Left lobe of liver (tissue), 2 donors: ENCODE data around the gene PABPC1L. TPM values are rescaled to one million over a fixed set of nuclear protein-coding genes. Genes with fewer than 3 reads are reported as not detected.
A peak's percentile ranks its signal among the peaks of the same experiment; 100 is the strongest.

Source experiments
- ATAC-seq: fragments of 200-7000 bp; cut with Tn5 transposase; one replicate; pipeline ENCODE4 v1.9.1; 2020; ENCODE audit warnings: mild to moderate bottlenecking, moderate library complexity
- DNase-seq: peaks from one replicate; pipeline ENCODE4 v3.0.0-alpha.2; 2020; ENCODE audit warnings: low spot score
- total RNA-seq: library from RNA; stranded (reverse); gene quantifications from one replicate; pipeline ENCODE4 v1.2.1, GENCODE V29; 2021
- donor health status: DM: no; HTN: no; CAD: no; lungs with moderate emphysema.
- donor health status: DM: no; HTN: yes; CAD: no.

PABPC1L gene
- total RNA-seq, 1 donor from 2014 or later: 37.3 TPM

DNA sequence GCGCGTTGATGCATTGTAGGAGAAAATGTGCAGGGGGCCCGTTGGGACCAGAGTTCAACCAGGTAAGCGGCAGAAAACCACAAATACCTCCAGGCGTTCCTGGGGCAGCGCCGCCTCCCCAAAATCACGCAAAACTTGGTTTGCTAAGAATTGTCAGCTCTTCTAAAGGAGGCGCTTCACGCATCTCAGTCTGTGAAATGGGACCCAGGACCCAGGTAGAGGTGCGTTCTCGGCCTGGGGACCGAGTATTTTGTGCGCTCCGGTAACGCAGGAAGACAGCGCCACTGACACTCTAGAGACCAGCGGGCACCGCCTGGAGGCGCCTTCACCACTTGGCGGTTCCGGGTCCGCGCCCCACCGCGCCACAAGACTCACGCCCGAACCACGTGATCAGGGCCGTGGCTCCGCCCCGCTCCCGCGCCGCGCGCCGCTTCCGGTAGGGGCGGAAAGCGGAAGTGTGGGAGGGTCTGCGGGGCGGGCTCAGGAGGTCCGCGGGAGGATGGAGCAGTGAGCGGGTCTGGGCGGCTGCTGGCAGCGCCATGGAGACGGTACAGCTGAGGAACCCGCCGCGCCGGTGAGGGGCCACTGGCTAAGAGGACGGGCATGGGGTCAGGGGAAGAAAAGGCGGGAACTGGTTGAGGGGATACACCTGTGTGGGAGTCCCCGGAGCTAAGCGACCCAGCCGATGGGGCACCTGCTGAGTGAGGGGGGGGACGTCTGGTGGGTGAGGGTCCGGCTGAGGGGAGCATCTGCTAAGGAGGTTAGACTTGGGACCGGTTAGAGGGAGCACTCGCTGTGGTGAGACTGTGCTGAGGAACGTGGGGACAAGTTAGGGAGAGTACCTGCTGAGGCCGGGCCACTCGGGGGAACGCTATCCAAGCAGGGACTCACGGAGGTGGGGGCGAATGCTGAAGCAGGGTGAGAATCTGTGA, 56.4 kb downstream of the PABPC1L start, which contains the start of gene STK4:
STK4 (plus strand) TSS at position 483 of the 932 bp plus-strand sequence; CDS start at position 540, 57 bp downstream.
- DNase-seq: peak; percentile 96
- ATAC-seq: peak; percentile 98

DNA sequence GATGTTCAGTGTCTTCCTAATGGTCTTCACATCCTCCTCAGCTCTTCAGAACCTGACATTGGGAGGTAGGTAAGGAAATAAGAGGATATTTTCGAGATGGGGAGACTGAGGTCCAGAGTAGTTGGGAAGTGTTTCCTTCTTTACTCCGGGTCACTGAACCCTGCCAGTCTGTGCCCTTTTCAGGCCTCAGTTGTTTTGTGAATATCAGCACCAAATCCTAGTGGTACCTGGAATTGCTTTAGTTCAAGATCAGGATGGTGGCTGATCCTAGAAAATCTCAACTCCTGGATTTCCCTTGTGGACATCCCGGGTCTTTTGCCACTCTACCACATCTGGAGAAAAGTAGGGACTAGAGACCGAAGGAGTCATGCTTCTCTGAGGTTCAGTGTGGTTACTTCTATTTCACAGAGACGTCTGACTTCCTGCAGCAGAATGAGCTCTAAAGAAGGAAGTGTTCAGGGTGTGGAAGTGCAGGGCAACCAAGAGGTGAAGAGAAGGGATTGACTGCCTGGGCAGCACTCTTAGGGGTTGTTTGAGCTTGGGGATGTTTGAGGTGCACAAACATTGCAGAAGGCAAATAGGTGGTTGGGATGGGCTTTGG, 57.4 kb downstream of the PABPC1L start:
- DNase-seq (no peak), ATAC-seq (no peak)

DNA sequence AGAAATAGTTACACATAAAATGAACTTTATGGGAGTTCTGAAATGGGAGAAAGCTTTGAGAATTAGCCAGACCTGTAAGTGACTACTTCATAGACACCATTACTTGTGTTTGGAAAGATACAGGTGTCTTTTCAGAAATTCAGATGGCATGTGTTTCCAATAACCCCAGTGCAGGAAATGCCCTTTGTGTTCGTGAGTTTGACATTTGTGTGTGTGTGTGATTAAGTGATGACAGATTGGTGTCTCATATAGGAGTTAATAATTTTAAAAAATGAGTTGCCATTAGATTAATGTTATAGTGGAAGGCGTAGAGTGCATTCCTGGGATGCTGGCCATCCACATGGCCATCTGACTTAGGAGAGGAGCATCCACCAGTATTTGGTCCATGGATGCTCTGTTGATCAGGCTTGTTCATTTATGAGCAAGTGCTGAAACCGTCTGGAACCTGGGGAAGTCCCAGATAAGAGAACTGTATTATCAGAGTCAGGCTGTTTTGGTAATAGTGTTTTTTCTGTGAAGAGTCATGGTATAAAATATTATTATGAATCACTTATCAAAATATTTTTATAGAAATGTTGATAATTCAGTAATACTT, 59.5 kb downstream of the PABPC1L start:
- no peak for DNase-seq
- no peak for ATAC-seq

DNA sequence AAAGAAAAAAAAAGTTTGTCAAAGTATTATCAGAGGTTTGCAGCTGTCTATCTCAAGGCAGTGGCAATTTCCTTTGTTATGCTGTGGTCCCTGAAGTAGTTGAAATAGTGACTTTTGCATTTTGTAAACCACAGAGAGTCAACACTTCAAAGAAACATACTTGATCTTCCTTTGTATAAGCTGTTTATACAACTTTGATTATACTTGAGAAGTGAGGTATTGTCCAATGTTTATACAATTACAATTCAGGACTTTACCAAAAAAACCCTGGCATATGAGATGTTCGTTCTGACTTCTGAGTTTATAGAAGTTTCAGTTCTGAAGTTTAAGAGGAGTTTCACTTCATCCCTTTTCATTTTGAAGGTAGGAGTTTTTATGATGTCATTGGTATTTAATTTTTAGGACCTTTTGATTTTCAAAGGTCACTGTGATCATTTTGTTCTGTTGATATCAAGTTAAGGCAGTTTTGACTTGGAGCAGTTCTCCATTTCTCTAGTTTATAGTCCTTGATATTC, 60.4 kb downstream of the PABPC1L start:
- ATAC-seq (no peak), DNase-seq (no peak)

DNA sequence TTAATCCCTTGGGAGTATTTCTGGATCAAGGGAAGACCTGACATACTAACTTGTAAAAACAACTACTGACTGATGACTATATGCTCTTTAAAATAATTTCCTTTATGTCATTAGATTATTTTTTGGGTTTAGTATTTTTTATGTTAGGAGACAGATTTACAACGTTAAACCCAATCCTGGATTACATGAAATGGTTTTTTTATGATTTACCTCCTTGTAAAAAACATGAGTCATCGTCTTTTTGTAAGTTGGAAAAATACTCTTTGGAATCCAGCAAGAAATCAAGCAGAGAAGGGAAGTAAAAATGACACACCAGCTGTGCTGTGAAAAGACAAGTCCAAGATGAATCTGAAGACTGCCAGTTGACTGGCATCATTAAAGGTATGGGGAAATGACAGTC, 63.2 kb downstream of the PABPC1L start:
- DNase-seq (no peak), ATAC-seq (no peak)

DNA sequence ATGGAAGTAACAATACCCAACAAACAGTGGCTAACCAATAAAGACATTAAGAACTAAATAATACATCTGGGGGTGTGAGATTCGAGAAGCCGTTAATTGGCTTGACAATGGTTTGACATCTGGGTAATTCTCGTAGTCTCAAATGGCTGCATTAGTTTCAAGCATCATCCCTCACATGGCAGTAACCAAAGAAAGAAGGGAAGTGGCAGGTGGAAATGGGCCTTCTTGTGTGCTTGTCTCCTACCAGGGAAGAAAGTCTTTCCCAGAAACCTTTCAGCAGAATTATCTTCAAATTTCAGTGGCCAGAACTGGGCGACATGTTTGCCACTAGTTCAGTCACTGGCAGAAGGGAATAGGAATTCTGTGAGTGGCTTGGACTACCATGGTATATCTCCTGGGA, 66.8 kb downstream of the PABPC1L start:
- ATAC-seq: no peak
- no peak for DNase-seq

DNA sequence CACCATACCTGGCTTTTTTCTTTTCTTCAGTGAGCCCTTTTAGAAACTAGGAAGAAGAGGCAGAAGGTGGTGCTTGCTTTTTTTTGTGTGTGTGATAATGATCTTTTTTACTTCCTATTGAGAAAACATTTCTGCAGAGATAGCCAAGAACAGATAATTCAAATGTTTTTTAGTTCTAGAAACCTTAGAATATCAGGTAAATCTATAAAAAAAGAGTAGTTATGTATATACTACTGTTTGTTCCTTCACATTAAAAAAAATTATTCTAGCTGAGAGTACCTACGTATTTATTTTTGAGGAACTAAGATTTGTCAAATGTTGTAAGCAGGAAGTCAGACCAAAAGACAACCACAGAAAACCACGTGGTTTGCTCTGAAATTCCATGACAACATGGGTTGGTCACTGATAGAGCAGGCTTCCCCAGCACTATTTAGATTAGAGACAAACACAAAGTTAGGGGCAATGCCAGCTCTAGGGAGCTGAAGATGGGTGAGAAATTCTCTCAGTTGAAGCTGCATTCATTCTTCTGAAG, 69.3 kb downstream of the PABPC1L start:
- DNase-seq (no peak), ATAC-seq (peak; percentile 40)

DNA sequence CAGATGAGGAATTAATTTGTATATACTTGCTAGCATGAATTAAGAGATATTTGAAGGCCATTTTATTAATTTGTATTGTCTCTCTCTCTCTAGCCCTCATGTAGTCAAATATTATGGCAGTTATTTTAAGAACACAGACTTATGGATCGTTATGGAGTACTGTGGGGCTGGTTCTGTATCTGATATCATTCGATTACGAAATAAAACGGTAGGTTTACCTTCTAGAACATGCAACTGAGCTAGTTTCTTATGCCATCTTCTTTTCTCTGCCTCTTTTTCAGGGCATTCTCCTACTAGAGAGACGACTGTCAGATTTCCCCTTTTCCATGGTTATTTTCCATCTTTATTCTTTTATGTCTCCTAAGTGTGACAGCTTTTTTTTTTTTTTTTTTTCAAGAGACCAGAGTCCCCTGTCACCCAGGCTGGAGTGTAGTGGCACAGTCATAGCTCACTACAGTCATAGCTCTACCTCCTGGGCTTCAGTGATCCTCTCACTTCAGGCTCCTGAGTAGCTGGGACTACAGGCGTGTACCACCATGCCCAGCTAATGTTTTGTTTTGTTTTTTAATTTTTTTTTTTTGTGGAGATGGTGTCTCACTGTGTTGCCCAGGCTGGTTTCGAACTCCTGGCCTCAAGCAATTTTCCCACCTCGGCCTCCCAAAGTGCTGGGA, 72.0 kb downstream of the PABPC1L start:
- ATAC-seq (no peak), DNase-seq (no peak)

DNA sequence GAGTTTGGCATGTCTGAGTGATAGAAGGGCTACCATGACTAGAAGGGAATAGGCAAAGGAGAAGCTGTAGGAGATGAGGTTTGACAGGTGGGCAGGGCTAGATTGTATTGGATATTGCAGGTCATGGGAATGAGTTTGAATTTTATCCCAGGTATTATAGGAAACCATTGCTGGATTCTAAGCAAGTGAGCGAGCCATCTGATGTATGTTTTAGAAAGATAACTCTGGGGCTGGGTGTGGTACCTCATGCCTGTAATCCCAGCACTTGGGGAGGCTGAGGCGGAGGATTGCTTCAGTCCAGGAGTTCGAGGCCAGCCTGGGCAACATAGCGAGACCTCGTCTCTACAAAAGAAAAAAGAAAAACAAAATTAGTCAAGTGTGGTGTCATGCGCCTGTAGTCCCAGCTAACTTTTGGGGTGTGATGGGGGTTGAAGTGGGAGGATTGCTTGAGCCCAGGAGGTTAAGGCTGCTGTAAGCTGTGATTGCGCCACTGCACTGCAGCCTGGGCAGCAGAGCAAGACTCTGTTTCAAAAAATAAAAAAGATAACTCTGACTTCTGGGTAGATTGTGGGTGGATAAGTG, 73.3 kb downstream of the PABPC1L start:
- DNase-seq (no peak), ATAC-seq (no peak)

DNA sequence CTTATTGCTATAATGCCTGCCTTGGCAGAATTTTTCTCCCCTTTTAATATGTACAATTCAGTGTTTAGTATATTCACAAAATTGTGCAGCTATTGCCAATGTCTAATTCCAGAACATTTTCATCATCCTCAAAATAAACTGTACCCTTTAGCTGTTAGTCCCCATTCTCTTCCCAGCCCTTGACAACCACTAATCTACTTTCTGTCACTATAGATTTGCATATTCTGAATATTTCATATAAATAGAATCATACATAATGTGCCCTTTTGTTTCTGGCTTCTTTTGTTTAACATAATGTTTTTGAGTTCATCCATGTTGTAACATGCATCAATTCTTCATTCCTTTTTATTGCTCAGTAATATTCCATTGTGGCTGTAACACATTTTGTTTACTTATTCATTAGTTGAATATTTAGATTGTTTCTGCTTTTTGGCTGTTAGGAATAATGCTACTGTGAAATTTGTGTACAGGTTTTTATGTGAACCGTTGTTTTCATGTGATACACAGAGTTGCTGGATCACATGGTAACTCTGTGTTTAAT, 78.8 kb downstream of the PABPC1L start:
- ATAC-seq: no peak
- no peak for DNase-seq

Other genes with a start within 250 kb of the PABPC1L start
- gene CCN5, start 194.7 kb upstream of the PABPC1L start, total RNA-seq: 1.1 TPM
- gene KCNK15, start 164.2 kb upstream of the PABPC1L start, total RNA-seq: 0.20 TPM
- not detected for gene RIMS4, start 99.5 kb upstream of the PABPC1L start, total RNA-seq
- gene YWHAB, start 24.4 kb upstream of the PABPC1L start, total RNA-seq: 52.5 TPM
- 6.9 TPM for gene TOMM34, start 50.3 kb downstream of the PABPC1L start, total RNA-seq
- gene STK4, start 56.5 kb downstream of the PABPC1L start, total RNA-seq: 10.0 TPM
- not detected for gene KCNS1, start 191.1 kb downstream of the PABPC1L start, total RNA-seq
- not detected for gene WFDC5, start 205.1 kb downstream of the PABPC1L start, total RNA-seq
- gene WFDC12, start 214.4 kb downstream of the PABPC1L start, total RNA-seq: not detected